Measurements from ENCODE around the gene RENBP.

Gene RENBP

GRCh38 chrX:153903991-153904957 is 40.2 kb downstream of the RENBP start, which contains the start of gene AVPR2 (continued):
- no peak for TF ChIP-seq ZNF48 (tag by site-specific recombination; IDR thresholded peaks at IDR 0.05)
- TF ChIP-seq ZBTB17 (tag by site-specific recombination; IDR thresholded peaks at IDR 0.05), result no peak
- TF ChIP-seq ZNF416 (tag by site-specific recombination; IDR thresholded peaks at IDR 0.05), result no peak
- TF ChIP-seq ZNF16 (tag by site-specific recombination; IDR thresholded peaks at IDR 0.05; ENCODE audit: low read depth), result no peak
- no peak for TF ChIP-seq ZNF585B (tag by site-specific recombination; IDR thresholded peaks at IDR 0.05)

DNA sequence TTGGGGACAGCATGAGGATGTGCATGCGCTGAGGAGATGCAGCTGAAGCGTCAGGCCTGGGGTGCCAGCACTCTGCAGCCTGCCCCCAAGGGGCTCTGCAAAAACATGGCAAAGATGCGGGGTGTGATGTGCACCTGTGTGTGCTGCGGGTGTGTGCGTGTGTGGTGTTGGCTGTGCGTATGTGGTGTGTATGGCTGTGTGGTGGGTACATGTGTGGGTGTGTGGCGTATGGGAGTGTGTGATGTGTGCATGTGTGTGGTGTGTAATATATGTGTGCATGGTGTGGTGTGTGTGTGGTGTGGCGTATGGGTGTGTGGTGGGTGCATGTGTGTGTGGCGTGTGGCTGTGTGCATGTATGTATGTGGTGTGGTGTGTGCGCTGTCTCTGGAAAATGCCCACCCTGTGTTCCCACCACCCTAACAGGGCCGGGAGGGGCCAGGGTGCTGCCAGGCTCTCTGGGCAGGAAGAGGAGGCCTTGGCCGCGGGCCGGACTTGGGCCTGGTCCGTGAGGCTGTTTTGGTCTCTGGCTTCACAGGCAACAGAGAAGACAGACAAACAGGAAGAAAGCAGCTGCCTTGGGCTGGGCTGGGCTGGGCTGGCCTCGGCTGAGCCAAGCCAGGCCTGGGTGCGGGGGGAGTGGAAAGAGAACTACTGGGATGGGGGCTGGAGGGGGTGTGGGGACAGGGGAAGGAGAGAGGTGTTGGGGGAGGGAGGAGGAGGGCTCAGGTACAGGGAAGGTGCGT is 41.0 kb downstream of the RENBP start:
- Histone ChIP-seq H3K4me3 (ENCODE audit: low read depth, low read length) (no peak overlapping the region), H3K9me3 (ENCODE audit: control insufficient read depth, insufficient read depth, low read depth, low read length) (no peaks in the 10 kb centered on the region; the same call in 1 of the 2 replicates), H3K4me1 (ENCODE audit: control insufficient read depth, insufficient read depth, low read length) (no peaks in the 10 kb centered on the region), H3K27ac (ENCODE audit: extremely low read depth, low read depth, low read length) (no peak overlapping the region), H3K36me3 (ENCODE audit: control insufficient read depth in 2 of 2, insufficient read depth in 1 of 2, low read length in 2 of 2) (no peaks in the 10 kb centered on the region)
- POLR2A ChIA-PET, result no interaction called here
- TF ChIP-seq ZNF530 (tag by site-specific recombination; IDR thresholded peaks at IDR 0.05; ENCODE audit: low read depth), result no peak
- TF ChIP-seq SETDB1 (IDR thresholded peaks at IDR 0.05; ENCODE audit: insufficient read length, low read length), result no peak
- TF ChIP-seq, protein P1, sequence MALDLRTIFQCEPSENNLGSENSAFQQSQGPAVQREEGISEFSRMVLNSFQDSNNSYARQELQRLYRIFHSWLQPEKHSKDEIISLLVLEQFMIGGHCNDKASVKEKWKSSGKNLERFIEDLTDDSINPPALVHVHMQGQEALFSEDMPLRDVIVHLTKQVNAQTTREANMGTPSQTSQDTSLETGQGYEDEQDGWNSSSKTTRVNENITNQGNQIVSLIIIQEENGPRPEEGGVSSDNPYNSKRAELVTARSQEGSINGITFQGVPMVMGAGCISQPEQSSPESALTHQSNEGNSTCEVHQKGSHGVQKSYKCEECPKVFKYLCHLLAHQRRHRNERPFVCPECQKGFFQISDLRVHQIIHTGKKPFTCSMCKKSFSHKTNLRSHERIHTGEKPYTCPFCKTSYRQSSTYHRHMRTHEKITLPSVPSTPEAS (tag by site-specific recombination; IDR thresholded peaks at IDR 0.05), result 0 out of 2 replicates have a peak, but pooled peaks have one; percentile 22
- TF ChIP-seq ZFHX2 (tag by site-specific recombination; conservative IDR thresholded peaks at IDR 0.05), result peak; percentile 53
- peak; percentile 17; the same call in 1 of the 2 replicates for TF ChIP-seq ZBTB20 (tag by site-specific recombination; IDR thresholded peaks at IDR 0.05)
- TF ChIP-seq BCL6B (tag by site-specific recombination; IDR thresholded peaks at IDR 0.05), result no peak
- TF ChIP-seq ZNF157 (tag by site-specific recombination; IDR thresholded peaks at IDR 0.05), result no peak
- no peak for TF ChIP-seq ZNF768 (tag by site-specific recombination; IDR thresholded peaks at IDR 0.05)
- no peak for TF ChIP-seq ZBTB7A (tag by site-specific recombination; IDR thresholded peaks at IDR 0.05; ENCODE audit: low read depth)
- TF ChIP-seq EGR2 (tag by site-specific recombination; IDR thresholded peaks at IDR 0.05; ENCODE audit: low read depth), result peak; percentile 52; the same call in 1 of the 2 replicates
- CTCF ChIA-PET, result no interaction called here

DNA sequence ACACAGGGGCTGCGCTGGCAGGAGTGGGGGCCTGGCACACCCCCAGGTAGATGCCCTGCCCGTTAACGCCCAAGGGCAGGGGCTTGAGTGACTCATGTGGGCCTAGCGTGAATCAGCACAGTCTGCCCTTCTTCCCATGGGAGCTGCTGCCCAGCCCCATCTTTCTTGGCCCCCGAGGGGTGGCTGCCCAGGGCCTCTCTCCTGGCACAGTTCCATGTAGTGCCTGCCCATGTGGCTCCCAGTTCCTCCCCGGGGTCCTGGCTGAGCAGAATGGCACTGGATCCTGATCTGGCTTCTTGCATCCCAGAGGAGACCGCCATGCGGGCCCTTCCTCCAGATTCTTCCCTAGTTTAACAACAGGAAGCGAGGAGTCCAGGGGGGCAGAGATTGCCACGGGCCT is 42.1 kb downstream of the RENBP start:
- no peaks in the 10 kb centered on the region; the same call in 1 of the 2 replicates for H3K9me3 ChIP-seq (ENCODE audit: control insufficient read depth, insufficient read depth, low read depth, low read length)
- no peaks in the 10 kb centered on the region for H3K36me3 ChIP-seq (ENCODE audit: control insufficient read depth in 2 of 2, insufficient read depth in 1 of 2, low read length in 2 of 2)
- POLR2A ChIA-PET, result no interaction called here
- CTCF ChIA-PET, result no interaction called here
- no peak overlapping the region for H3K27ac ChIP-seq (ENCODE audit: extremely low read depth, low read depth, low read length)
- H3K4me1 ChIP-seq (ENCODE audit: control insufficient read depth, insufficient read depth, low read length), result no peaks in the 10 kb centered on the region
- no peak overlapping the region for H3K4me3 ChIP-seq (ENCODE audit: low read depth, low read length)
- TF ChIP-seq, protein P2, sequence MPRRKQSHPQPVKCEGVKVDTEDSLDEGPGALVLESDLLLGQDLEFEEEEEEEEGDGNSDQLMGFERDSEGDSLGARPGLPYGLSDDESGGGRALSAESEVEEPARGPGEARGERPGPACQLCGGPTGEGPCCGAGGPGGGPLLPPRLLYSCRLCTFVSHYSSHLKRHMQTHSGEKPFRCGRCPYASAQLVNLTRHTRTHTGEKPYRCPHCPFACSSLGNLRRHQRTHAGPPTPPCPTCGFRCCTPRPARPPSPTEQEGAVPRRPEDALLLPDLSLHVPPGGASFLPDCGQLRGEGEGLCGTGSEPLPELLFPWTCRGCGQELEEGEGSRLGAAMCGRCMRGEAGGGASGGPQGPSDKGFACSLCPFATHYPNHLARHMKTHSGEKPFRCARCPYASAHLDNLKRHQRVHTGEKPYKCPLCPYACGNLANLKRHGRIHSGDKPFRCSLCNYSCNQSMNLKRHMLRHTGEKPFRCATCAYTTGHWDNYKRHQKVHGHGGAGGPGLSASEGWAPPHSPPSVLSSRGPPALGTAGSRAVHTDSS (tag by site-specific recombination; IDR thresholded peaks at IDR 0.05), result no peak
- TF ChIP-seq ZNF174 (tag by site-specific recombination; IDR thresholded peaks at IDR 0.05) (no peak), ZIC2 (tag by site-specific recombination; IDR thresholded peaks at IDR 0.05) (peak; percentile 61), ZNF112 (tag by site-specific recombination; IDR thresholded peaks at IDR 0.05) (no peak), HIC1 (tag by site-specific recombination; IDR thresholded peaks at IDR 0.05) (no peak), ZNF292 (tag by site-specific recombination; IDR thresholded peaks at IDR 0.05; ENCODE audit: borderline replicate concordance, low read depth) (no peak), ZNF169 (tag by site-specific recombination; IDR thresholded peaks at IDR 0.05) (no peak), ZNF580 (tag by site-specific recombination; IDR thresholded peaks at IDR 0.05) (no peak), ZNF175 (tag by site-specific recombination; IDR thresholded peaks at IDR 0.05) (no peak)
